ENCODE results near the gene DEXI. TPM values are rescaled to one million over a fixed set of nuclear protein-coding genes. Genes with fewer than 3 reads are reported as not detected.
A peak's percentile ranks its signal among the peaks of the same experiment; 100 is the strongest.

Gene DEXI
- total and polyA plus RNA-seq, 9 donors, result 26.5 to 73.4 (median 45.7) TPM

- 84 to 91% (median 91%) methylated on average over 15 of the region's 15 CpGs for WGBS, 3 donors
- Histone ChIP-seq H3K36me3 (no peaks in the 10 kb centered on the region), H3K9me3 (no peaks in the 10 kb centered on the region), H3K4me1 (ENCODE audit: insufficient read depth) (peaks cover 2% of the 10 kb centered on the region), H3K27ac (no peak overlapping the region), H3K4me3 (no peak overlapping the region), H3K27me3 (no peaks in the 10 kb centered on the region)
- no peak for DNase-seq
- intact Hi-C loops (cut with DNase I), result no loop called here
- TF ChIP-seq CTCF (IDR thresholded peaks at IDR 0.05), result no peak
- TF ChIP-seq EP300 (IDR thresholded peaks at IDR 0.05), result no peak
- TF ChIP-seq POLR2A (IDR thresholded peaks at IDR 0.05), result no peak
Observed at GRCh38 chr16:10982465-10983150, 40.3 kb upstream of the DEXI start.

- TF ChIP-seq EP300 (IDR thresholded peaks at IDR 0.05) (no peak), POLR2A (IDR thresholded peaks at IDR 0.05) (no peak), CTCF (IDR thresholded peaks at IDR 0.05) (no peak)
- WGBS, 3 donors, result 92 to 93% (median 93%) methylated on average over 4 of the region's 4 CpGs
- H3K9me3 ChIP-seq, result no peaks in the 10 kb centered on the region
- H3K27ac ChIP-seq, result no peak overlapping the region
- peaks cover 2% of the 10 kb centered on the region for H3K4me1 ChIP-seq (ENCODE audit: insufficient read depth)
- no peak for DNase-seq
- no peaks in the 10 kb centered on the region for H3K27me3 ChIP-seq
- intact Hi-C loops (cut with DNase I), result no loop called here
- H3K36me3 ChIP-seq, result no peaks in the 10 kb centered on the region
- H3K4me3 ChIP-seq, result no peak overlapping the region
Observed at GRCh38 chr16:10981697-10982216, 39.5 kb upstream of the DEXI start.

GRCh38 chr16:10980813-10981212 is 38.5 kb upstream of the DEXI start:
- 74 to 84% (median 79%) methylated on average over 3 of the region's 3 CpGs for WGBS, 3 donors
- H3K27ac ChIP-seq, result peak overlapping the region in 1 of 2 donors; percentile 79
- intact Hi-C loops (cut with DNase I), result no loop called here
- TF ChIP-seq POLR2A (IDR thresholded peaks at IDR 0.05), result no peak
- TF ChIP-seq CTCF (IDR thresholded peaks at IDR 0.05), result no peak
- no peak for TF ChIP-seq EP300 (IDR thresholded peaks at IDR 0.05)
- H3K9me3 ChIP-seq, result no peaks in the 10 kb centered on the region
- H3K4me1 ChIP-seq (ENCODE audit: insufficient read depth), result peaks cover 2% of the 10 kb centered on the region
- no peak overlapping the region for H3K4me3 ChIP-seq
- H3K36me3 ChIP-seq, result no peaks in the 10 kb centered on the region
- H3K27me3 ChIP-seq, result no peaks in the 10 kb centered on the region
- no peak for DNase-seq

GRCh38 chr16:10979717-10980601 is 37.7 kb upstream of the DEXI start:
- no peaks in the 10 kb centered on the region for H3K36me3 ChIP-seq
- 19 to 24% (median 22%) methylated on average over 19 of the region's 19 CpGs for WGBS, 3 donors
- peaks cover 2% of the 10 kb centered on the region for H3K4me1 ChIP-seq (ENCODE audit: insufficient read depth)
- no peaks in the 10 kb centered on the region for H3K27me3 ChIP-seq
- no peaks in the 10 kb centered on the region for H3K9me3 ChIP-seq
- H3K4me3 ChIP-seq, result no peak overlapping the region
- H3K27ac ChIP-seq, result peak overlapping the region in 1 of 2 donors; percentile 79
- peak; percentile 55 to 71 (median 64) for DNase-seq
- intact Hi-C loops (cut with DNase I), result loop anchor here in 1 of 4 donors (10.0 kb wide), 1 partner anchor 105 kb away; no protein-coding TSS in a partner anchor
- no peak for TF ChIP-seq CTCF (IDR thresholded peaks at IDR 0.05)
- TF ChIP-seq EP300 (IDR thresholded peaks at IDR 0.05), result no peak
- no peak for TF ChIP-seq POLR2A (IDR thresholded peaks at IDR 0.05)
